ENCODE measurements around the gene SLC39A11. TPM values are rescaled to one million over a fixed set of nuclear protein-coding genes. Genes with fewer than 3 reads are reported as not detected.
"Not testable (repeated sequence)": the region's sequence is repeated elsewhere in the genome, so short reads cannot be mapped to it uniquely, and the experiment has no call there.

Gene SLC39A11
- polyA plus RNA-seq, 3 donors from 2014 or later, result 13.7 to 25.8 (median 16.2) TPM

GRCh38 chr17:72922219-72922618 lies 170.3 kb downstream of the SLC39A11 start:
- H3K4me3 Mint-ChIP-seq, result no peak overlapping the region
- no peak for DNase-seq
- peaks cover 0 to 2% (median 0%) of the 10 kb centered on the region in 3 donors for H3K27me3 Mint-ChIP-seq (ENCODE audit: low read depth in 3 of 3)
- H3K36me3 Mint-ChIP-seq, result peaks cover 5 to 14% (median 7%) of the 10 kb centered on the region in 3 donors
- H3K27ac Mint-ChIP-seq, result no peak overlapping the region
- no peaks in the 10 kb centered on the region for H3K9me3 Mint-ChIP-seq
- H3K4me1 Mint-ChIP-seq, result no peaks in the 10 kb centered on the region

DNA sequence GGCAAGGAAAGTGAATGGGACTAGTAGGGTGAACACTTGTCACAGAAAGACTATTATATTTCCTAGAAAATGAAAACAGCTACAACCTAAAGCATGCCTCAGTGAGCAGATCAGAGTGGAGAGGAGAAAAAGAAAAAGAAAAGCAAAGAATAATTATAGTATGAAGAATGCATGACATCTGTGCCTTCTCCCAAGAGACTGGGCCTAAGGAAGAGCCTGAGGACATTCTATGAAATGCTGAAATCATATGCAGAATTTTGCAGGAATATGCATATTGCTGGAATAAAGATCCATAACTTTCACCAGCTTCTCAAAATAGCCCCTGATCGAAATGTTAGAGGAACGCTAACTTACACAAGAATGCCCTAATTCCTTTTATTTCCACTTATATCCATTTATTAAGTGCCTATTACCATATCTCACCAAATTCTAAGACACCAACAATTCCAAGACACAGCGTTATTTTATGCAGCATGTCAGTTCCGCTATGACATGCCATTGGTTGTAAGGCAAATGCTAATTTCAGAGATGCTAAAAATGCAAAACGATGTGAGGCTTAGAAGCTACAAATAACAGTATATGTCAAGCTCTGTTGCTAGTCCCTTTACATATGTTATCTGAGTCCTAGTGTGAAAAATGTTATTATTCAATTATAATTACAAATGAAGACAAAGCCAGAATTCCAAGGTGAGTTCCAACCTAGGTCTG lies 171.0 kb downstream of the SLC39A11 start:
- Mint-ChIP-seq H3K4me3 (no peak overlapping the region), H3K36me3 (peaks cover 7 to 14% (median 12%) of the 10 kb centered on the region in 3 donors), H3K9me3 (no peaks in the 10 kb centered on the region), H3K27me3 (ENCODE audit: low read depth in 3 of 3) (peaks cover 0 to 2% (median 0%) of the 10 kb centered on the region in 3 donors), H3K27ac (no peak overlapping the region), H3K4me1 (peaks cover 0 to 4% of the 10 kb centered on the region in 2 donors)
- DNase-seq, result no peak

DNA sequence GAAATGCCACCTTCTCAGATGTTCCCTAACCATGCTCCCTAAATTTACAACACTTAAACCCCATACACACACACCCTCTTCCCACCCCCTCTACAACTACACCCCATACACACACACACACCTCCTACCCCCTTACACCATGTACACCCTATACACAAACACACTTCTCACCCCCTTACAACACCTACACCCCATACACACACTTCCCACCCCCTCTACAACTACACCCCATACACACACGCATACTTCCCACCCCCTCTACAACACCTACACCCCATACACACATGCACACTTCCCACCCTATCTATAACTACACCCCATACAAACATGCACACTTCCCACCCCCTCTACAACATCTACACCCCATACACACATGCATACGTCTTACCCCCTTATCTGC lies 172.0 kb downstream of the SLC39A11 start:
- Mint-ChIP-seq H3K27ac (no peak overlapping the region), H3K36me3 (peaks cover 5 to 15% (median 14%) of the 10 kb centered on the region in 3 donors), H3K4me1 (peaks cover 0 to 7% of the 10 kb centered on the region in 2 donors), H3K9me3 (no peaks in the 10 kb centered on the region), H3K4me3 (no peak overlapping the region), H3K27me3 (ENCODE audit: low read depth in 3 of 3) (peaks cover 0 to 2% (median 0%) of the 10 kb centered on the region in 3 donors)
- DNase-seq, result no peak

DNA sequence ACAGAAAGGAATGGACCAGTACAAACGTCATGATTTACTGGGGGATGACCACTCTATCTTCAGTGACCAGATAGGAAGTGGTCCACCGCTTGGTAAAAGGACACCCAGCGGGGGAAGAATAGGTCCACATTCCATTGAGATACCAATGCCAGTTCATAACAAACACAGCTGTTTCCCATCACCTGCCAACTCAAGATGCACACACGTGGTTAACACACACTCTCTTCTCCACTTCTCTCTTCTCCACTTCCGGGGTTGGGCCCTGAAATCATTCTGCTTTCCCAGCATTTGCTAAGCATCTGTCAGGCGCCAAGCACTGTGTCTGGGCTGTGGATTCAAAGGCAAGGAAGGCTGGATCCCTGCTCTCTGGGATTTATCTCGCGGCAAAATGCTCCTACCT lies 175.5 kb downstream of the SLC39A11 start:
- H3K36me3 Mint-ChIP-seq, result peaks cover 0 to 15% (median 11%) of the 10 kb centered on the region in 3 donors
- H3K27me3 Mint-ChIP-seq (ENCODE audit: low read depth in 3 of 3), result peaks cover 0 to 2% (median 0%) of the 10 kb centered on the region in 3 donors
- H3K4me3 Mint-ChIP-seq, result no peak overlapping the region
- no peaks in the 10 kb centered on the region for H3K9me3 Mint-ChIP-seq
- no peak for DNase-seq
- H3K27ac Mint-ChIP-seq, result no peak overlapping the region
- H3K4me1 Mint-ChIP-seq, result peaks cover 0 to 7% of the 10 kb centered on the region in 2 donors

DNA sequence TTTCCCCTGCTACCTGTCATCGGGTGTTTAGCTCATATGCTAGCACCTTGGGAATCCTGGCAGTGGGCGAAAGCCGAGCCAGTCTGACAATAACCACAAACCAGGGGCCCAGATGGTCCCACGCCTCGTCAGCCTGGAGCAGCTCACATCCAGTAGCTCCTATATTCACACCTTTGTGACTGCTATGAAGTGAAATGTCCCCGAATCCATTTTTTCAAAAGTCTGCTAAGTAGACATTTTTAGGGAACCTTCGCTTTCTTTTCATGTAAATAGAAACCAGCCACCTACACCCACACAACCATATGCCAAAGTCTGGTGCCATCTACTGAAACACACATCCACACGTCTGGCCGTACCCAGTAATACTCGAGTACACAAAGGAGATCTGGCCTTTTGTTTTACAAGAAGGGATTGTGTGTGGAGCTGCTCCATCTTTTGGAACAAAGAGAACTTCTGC lies 176.8 kb downstream of the SLC39A11 start:
- H3K9me3 Mint-ChIP-seq, result no peaks in the 10 kb centered on the region
- H3K27me3 Mint-ChIP-seq (ENCODE audit: low read depth in 3 of 3), result peaks cover 0 to 2% (median 0%) of the 10 kb centered on the region in 3 donors
- H3K27ac Mint-ChIP-seq, result no peak overlapping the region
- peaks cover 0 to 15% (median 11%) of the 10 kb centered on the region in 3 donors for H3K36me3 Mint-ChIP-seq
- peaks cover 0 to 7% of the 10 kb centered on the region in 2 donors for H3K4me1 Mint-ChIP-seq
- DNase-seq, result no peak
- no peak overlapping the region for H3K4me3 Mint-ChIP-seq

GRCh38 chr17:72913142-72913682 lies 179.3 kb downstream of the SLC39A11 start:
- DNase-seq, result no peak
- Mint-ChIP-seq H3K36me3 (peaks cover 0 to 21% (median 7%) of the 10 kb centered on the region in 3 donors), H3K9me3 (no peaks in the 10 kb centered on the region), H3K27me3 (ENCODE audit: low read depth in 3 of 3) (no peaks in the 10 kb centered on the region), H3K27ac (no peak overlapping the region), H3K4me1 (peaks cover 0 to 7% of the 10 kb centered on the region in 2 donors), H3K4me3 (no peak overlapping the region)

GRCh38 chr17:72906306-72906705 lies 186.2 kb downstream of the SLC39A11 start:
- peaks cover 0 to 7% (median 6%) of the 10 kb centered on the region in 3 donors for H3K36me3 Mint-ChIP-seq
- no peak overlapping the region for H3K4me3 Mint-ChIP-seq
- H3K27ac Mint-ChIP-seq, result no peak overlapping the region
- no peaks in the 10 kb centered on the region for H3K9me3 Mint-ChIP-seq
- no peak for DNase-seq
- peaks cover 0 to 1% (median under 1%) of the 10 kb centered on the region in 3 donors for H3K27me3 Mint-ChIP-seq (ENCODE audit: low read depth in 3 of 3)
- H3K4me1 Mint-ChIP-seq, result peaks cover 0 to 1% of the 10 kb centered on the region in 2 donors

DNA sequence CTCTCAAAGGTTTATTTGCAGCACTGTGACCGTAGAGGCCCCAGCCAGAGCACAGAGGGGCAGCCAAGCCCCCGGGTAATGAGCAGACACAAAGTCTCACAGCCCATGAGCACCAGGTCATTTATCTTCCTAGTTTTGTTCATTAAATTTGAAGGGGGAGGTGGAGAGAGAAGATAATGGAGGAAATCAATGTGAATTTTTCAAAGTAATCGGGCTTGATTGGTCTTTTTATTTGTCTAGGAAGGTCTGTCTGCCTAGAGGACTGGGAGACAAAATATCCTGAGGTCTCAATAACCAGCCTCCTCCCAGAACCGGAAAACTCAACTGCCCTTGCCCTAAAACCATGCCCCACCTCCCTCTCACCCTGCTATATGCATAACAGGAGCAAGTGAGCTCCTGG lies 189.0 kb downstream of the SLC39A11 start:
- H3K36me3 Mint-ChIP-seq, result peaks cover 0 to 12% (median 8%) of the 10 kb centered on the region in 3 donors
- DNase-seq, result no peak
- no peaks in the 10 kb centered on the region for H3K9me3 Mint-ChIP-seq
- no peak overlapping the region for H3K27ac Mint-ChIP-seq
- H3K27me3 Mint-ChIP-seq (ENCODE audit: low read depth in 3 of 3), result peaks cover 0 to 3% (median 2%) of the 10 kb centered on the region in 3 donors
- no peak overlapping the region for H3K4me3 Mint-ChIP-seq
- H3K4me1 Mint-ChIP-seq, result peaks cover 0 to 1% of the 10 kb centered on the region in 2 donors

DNA sequence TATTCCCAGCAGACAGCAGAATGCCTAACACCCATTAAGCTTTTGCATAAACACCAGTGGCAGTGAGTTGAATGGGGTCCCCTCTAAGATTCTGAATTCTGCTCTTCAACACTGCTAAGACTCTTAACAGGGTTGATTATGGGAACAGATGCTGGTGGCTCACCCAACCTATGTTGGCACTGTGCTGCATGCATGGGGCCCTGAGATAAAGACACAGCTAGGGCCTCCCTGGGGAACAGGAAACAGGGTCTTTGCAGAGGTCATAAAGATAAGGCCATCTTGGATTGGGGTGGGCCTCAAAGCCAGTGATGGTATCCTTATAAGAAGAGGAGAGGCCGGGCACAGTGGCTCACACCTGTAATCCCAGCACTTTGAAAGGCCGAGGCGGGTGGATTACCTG lies 190.8 kb downstream of the SLC39A11 start:
- Mint-ChIP-seq H3K4me3 (no peak overlapping the region), H3K36me3 (peaks cover 0 to 11% (median 8%) of the 10 kb centered on the region in 3 donors), H3K4me1 (peaks cover 0 to 1% of the 10 kb centered on the region in 2 donors), H3K9me3 (no peaks in the 10 kb centered on the region), H3K27ac (peak overlapping the region in 1 of 6 donors; percentile 35), H3K27me3 (ENCODE audit: low read depth in 3 of 3) (peaks cover 0 to 2% (median 2%) of the 10 kb centered on the region in 3 donors)
- DNase-seq, result no peak

DNA sequence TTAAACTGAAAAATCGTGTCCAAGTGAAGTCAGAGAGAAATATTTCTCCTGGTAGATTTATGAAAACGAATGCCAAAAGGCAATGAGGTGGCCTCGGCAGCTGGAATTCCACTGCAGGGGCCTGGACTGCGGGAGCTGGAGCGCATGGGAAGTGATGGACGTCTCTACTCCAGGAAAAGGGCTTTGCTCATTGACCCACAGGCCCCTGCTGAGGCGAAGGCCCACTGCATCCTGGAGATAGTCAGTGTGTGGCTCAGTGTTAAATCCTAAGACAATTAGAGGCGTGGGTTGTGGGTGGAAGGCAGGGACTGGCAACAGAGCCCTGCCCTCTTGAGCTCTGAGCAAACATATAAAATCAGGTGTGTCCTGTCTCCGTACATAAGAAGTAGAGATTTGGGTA lies 191.4 kb downstream of the SLC39A11 start:
- Mint-ChIP-seq H3K36me3 (peaks cover 0 to 11% (median 8%) of the 10 kb centered on the region in 3 donors), H3K27me3 (ENCODE audit: low read depth in 3 of 3) (peaks cover 0 to 2% (median 2%) of the 10 kb centered on the region in 3 donors), H3K4me1 (peaks cover 0 to 1% of the 10 kb centered on the region in 2 donors), H3K27ac (no peak overlapping the region), H3K9me3 (no peaks in the 10 kb centered on the region), H3K4me3 (no peak overlapping the region)
- no peak for DNase-seq

GRCh38 chr17:72900654-72900971 lies 191.9 kb downstream of the SLC39A11 start:
- Mint-ChIP-seq H3K27me3 (ENCODE audit: low read depth in 3 of 3) (peaks cover 0 to 2% (median 2%) of the 10 kb centered on the region in 3 donors), H3K36me3 (peaks cover 0 to 11% (median 8%) of the 10 kb centered on the region in 3 donors), H3K9me3 (no peaks in the 10 kb centered on the region), H3K4me3 (no peak overlapping the region), H3K27ac (no peak overlapping the region), H3K4me1 (peaks cover 0 to 1% of the 10 kb centered on the region in 2 donors)
- DNase-seq, result no peak

GRCh38 chr17:72898725-72899124 lies 193.8 kb downstream of the SLC39A11 start:
- H3K27me3 Mint-ChIP-seq (ENCODE audit: low read depth in 3 of 3), result peaks cover 0 to 2% (median 2%) of the 10 kb centered on the region in 3 donors

DNA sequence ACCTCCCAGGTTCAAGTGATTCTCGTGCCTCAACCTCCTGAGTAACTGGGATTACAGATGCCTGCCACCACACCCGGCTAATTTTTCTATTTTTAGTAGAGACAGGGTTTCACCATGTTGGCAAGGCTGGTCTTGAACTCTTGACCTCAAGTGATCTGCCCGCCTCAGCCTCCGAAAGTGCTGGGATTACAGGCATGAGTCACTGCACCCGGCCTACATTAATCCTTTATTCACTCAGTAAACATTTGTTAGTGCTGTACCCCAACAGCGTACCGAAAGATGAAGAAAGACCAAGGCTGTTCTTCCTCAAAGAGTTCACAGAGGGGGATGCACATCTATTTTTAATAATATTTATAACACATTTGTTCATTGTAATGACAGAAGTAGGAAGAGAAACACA lies 196.2 kb downstream of the SLC39A11 start:
- H3K9me3 Mint-ChIP-seq; H3K4me3 Mint-ChIP-seq; H3K4me1 Mint-ChIP-seq; H3K27me3 Mint-ChIP-seq (ENCODE audit: low read depth in 3 of 3); DNase-seq: not testable (repeated sequence)
- Mint-ChIP-seq H3K27ac (peak overlapping the region in 1 of 6 donors; percentile 7), H3K36me3 (peaks cover 0 to 16% (median 14%) of the 10 kb centered on the region in 3 donors)

More at GRCh38 chr17:72898725-72899124, 193.8 kb downstream of the SLC39A11 start:
- Mint-ChIP-seq H3K27ac (no peak overlapping the region), H3K4me3 (no peak overlapping the region), H3K4me1 (no peaks in the 10 kb centered on the region), H3K36me3 (peaks cover 0 to 14% (median 11%) of the 10 kb centered on the region in 3 donors), H3K9me3 (no peaks in the 10 kb centered on the region)
- DNase-seq, result no peak

- Mint-ChIP-seq H3K4me3 (no peak overlapping the region), H3K36me3 (peaks cover 22 to 37% (median 24%) of the 10 kb centered on the region in 3 donors), H3K27me3 (ENCODE audit: low read depth in 3 of 3) (no peaks in the 10 kb centered on the region), H3K4me1 (no peaks in the 10 kb centered on the region), H3K9me3 (no peaks in the 10 kb centered on the region), H3K27ac (no peak overlapping the region)
- no peak for DNase-seq
These were observed 200.9 kb downstream of the SLC39A11 start for GRCh38 chr17:72891627-72892026.
